Measurements from ENCODE around the gene TMEM181. TPM values are rescaled to one million over a fixed set of nuclear protein-coding genes. Genes with fewer than 3 reads are reported as not detected.

Gene TMEM181
- total RNA-seq, 1 donor from 2014 or later, result 35.3 TPM

- FAIRE-seq, result no peak
- DNase-seq (ENCODE audit: low read depth), result no peak
- no peak for TF ChIP-seq CTCF (IDR thresholded peaks at IDR 0.05; ENCODE audit: insufficient read depth, low read length, severe bottlenecking)
- H3K36me3 ChIP-seq (ENCODE audit: control insufficient read depth, insufficient read depth, low read length), result peaks cover 31% of the 10 kb centered on the region
- H3K27me3 ChIP-seq (ENCODE audit: control insufficient read depth, insufficient read depth, low read length), result no peaks in the 10 kb centered on the region
- H3K4me3 ChIP-seq (ENCODE audit: low read depth, low read length), result no peak overlapping the region
Measured at GRCh38 chr6:158584236-158584651, 24.4 kb downstream of the TMEM181 start.

GRCh38 chr6:158586652-158587051, 26.8 kb downstream of the TMEM181 start:
- no peak overlapping the region for H3K4me3 ChIP-seq (ENCODE audit: low read depth, low read length)
- DNase-seq (ENCODE audit: low read depth) (no peak), FAIRE-seq (peak; percentile 23)
- no peak for TF ChIP-seq CTCF (IDR thresholded peaks at IDR 0.05; ENCODE audit: insufficient read depth, low read length, severe bottlenecking)
- peaks cover 31% of the 10 kb centered on the region for H3K36me3 ChIP-seq (ENCODE audit: control insufficient read depth, insufficient read depth, low read length)
- no peaks in the 10 kb centered on the region for H3K27me3 ChIP-seq (ENCODE audit: control insufficient read depth, insufficient read depth, low read length)

- peaks cover 27% of the 10 kb centered on the region for H3K36me3 ChIP-seq (ENCODE audit: control insufficient read depth, insufficient read depth, low read length)
- DNase-seq (ENCODE audit: low read depth), result no peak
- no peak for FAIRE-seq
- H3K4me3 ChIP-seq (ENCODE audit: low read depth, low read length), result no peak overlapping the region
- H3K27me3 ChIP-seq (ENCODE audit: control insufficient read depth, insufficient read depth, low read length), result no peaks in the 10 kb centered on the region
- TF ChIP-seq CTCF (IDR thresholded peaks at IDR 0.05; ENCODE audit: insufficient read depth, low read length, severe bottlenecking), result no peak
Measured at GRCh38 chr6:158589366-158589765, 29.5 kb downstream of the TMEM181 start.

GRCh38 chr6:158591134-158591809, 31.4 kb downstream of the TMEM181 start:
- DNase-seq (ENCODE audit: low read depth) (no peak), FAIRE-seq (no peak)

GRCh38 chr6:158591810-158592209, 31.9 kb downstream of the TMEM181 start:
- Histone ChIP-seq H3K36me3 (ENCODE audit: control insufficient read depth, insufficient read depth, low read length) (peaks cover 17% of the 10 kb centered on the region), H3K27me3 (ENCODE audit: control insufficient read depth, insufficient read depth, low read length) (no peaks in the 10 kb centered on the region), H3K4me3 (ENCODE audit: low read depth, low read length) (no peak overlapping the region)
- no peak for TF ChIP-seq CTCF (IDR thresholded peaks at IDR 0.05; ENCODE audit: insufficient read depth, low read length, severe bottlenecking)
- FAIRE-seq (no peak), DNase-seq (ENCODE audit: low read depth) (no peak)

More at GRCh38 chr6:158591134-158591809, 31.4 kb downstream of the TMEM181 start:
- no peaks in the 10 kb centered on the region for H3K27me3 ChIP-seq (ENCODE audit: control insufficient read depth, insufficient read depth, low read length)
- TF ChIP-seq CTCF (IDR thresholded peaks at IDR 0.05; ENCODE audit: insufficient read depth, low read length, severe bottlenecking), result no peak
- H3K36me3 ChIP-seq (ENCODE audit: control insufficient read depth, insufficient read depth, low read length), result peaks cover 17% of the 10 kb centered on the region
- no peak overlapping the region for H3K4me3 ChIP-seq (ENCODE audit: low read depth, low read length)

GRCh38 chr6:158593670-158594069, 33.8 kb downstream of the TMEM181 start:
- H3K36me3 ChIP-seq (ENCODE audit: control insufficient read depth, insufficient read depth, low read length), result peaks cover 18% of the 10 kb centered on the region
- DNase-seq (ENCODE audit: low read depth) (no peak), FAIRE-seq (no peak)
- TF ChIP-seq CTCF (IDR thresholded peaks at IDR 0.05; ENCODE audit: insufficient read depth, low read length, severe bottlenecking), result no peak
- no peaks in the 10 kb centered on the region for H3K27me3 ChIP-seq (ENCODE audit: control insufficient read depth, insufficient read depth, low read length)
- no peak overlapping the region for H3K4me3 ChIP-seq (ENCODE audit: low read depth, low read length)
